ENCODE measurements around the gene CAPN12.

CAPN12 gene

DNA sequence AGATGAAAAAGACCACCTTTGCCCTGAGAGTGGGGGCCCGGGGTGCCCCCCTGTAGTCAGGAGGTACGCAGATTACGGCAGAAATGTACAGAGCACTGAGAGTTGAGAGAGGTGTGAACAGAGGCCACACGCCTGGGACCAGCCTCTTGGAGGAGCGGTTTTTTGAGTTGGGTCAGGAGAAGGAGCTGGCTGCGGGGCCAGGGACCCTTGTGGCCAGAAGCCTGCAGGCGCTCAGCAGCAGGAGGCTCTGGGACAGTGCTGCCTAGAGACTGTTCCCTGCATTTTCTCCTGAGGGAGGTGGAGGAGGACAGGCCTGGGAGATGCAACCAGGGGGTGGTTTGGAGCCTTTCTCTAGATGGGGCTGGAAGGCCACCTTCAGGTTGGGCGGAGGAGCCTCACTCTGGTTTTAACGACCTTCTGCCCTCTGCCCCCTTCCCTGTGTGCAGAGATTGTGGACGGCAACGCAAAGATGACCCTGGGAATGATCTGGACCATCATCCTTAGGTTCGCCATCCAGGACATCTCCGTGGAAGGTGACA lies 39.7 kb downstream of the CAPN12 start:
- Mint-ChIP-seq H3K27ac (peak overlapping the region; percentile 22), H3K4me3 (no peak overlapping the region), H3K36me3 (peaks cover 45% of the 10 kb centered on the region), H3K9me3 (no peaks in the 10 kb centered on the region), H3K27me3 (no peaks in the 10 kb centered on the region), H3K4me1 (peaks cover 9% of the 10 kb centered on the region)
- ATAC-seq, result no peak

DNA sequence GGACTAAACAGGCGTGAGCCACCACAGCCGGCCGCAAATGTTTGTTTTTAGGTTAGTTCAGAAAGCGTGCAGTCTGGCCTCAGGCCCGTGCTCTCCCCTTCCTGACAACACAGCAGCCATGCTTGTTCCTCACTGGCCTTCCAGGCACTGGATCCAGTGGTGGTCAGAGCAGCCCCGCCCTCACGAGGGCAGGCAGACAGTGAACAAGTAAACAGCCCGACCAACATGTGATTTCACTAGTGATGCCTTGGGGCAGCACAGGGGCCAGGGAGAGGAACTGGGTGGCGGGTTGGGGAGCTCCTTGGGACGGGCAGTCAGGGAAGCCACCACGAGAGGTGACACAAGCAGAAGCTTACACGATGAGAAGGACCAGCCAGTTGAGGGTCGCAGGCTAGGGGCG lies 40.8 kb downstream of the CAPN12 start:
- H3K9me3 Mint-ChIP-seq, result no peaks in the 10 kb centered on the region
- H3K27me3 Mint-ChIP-seq, result no peaks in the 10 kb centered on the region
- no peak for ATAC-seq
- H3K27ac Mint-ChIP-seq, result peak overlapping the region; percentile 22
- no peak overlapping the region for H3K4me3 Mint-ChIP-seq
- peaks cover 19% of the 10 kb centered on the region for H3K4me1 Mint-ChIP-seq
- peaks cover 43% of the 10 kb centered on the region for H3K36me3 Mint-ChIP-seq

DNA sequence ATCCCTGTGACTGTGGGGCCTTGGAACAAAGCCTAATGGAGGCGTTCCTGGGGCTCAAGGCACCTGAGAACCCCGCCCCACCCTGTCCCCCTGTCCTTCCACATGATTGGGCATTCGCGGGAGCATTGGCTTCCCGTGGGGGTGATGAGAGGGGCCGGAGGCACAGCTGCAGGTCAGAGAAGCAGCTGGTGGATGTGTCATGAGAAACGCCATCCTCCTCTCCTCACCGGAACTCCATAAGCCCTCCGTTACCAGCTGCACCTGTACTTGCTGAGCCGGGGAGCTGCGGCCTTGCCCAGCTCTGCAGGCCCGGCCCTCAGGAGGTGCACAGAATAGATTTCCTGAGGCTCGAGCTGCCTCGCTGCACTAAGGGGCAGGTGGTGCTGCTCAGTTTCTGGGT lies 42.0 kb downstream of the CAPN12 start:
- no peaks in the 10 kb centered on the region for H3K9me3 Mint-ChIP-seq
- no peak overlapping the region for H3K27ac Mint-ChIP-seq
- H3K27me3 Mint-ChIP-seq, result no peaks in the 10 kb centered on the region
- H3K4me1 Mint-ChIP-seq, result peaks cover 30% of the 10 kb centered on the region
- no peak overlapping the region for H3K4me3 Mint-ChIP-seq
- peaks cover 35% of the 10 kb centered on the region for H3K36me3 Mint-ChIP-seq
- ATAC-seq, result no peak

DNA sequence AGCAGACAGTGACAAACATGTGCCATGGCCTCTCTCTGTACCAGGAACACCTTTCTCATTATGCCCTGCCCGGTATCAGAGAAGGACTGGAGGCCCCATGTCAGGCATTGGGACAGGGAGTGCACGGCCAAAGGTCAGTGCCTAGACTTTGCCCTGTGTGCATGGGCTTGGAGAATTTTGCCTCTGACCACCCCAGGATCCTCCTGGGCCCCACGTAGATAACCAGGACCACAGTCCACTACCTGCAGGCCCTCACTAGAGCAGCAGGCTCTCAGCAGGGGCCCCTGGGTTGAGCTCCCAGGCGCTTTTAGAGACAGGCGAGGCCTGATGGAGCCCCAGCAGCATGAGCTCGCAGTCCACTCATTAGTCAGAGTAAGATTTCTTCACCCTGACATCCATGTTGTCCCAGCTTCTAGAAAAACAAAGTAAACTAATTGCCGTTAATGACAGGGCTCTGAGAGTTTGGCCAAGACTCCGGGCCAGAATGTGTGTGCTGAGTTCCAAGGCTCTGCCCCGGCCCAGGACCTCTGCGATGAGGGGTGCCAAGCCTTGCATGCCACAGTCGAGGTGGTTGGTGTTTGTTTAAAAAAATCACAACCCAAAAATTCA lies 42.7 kb downstream of the CAPN12 start:
- H3K27ac Mint-ChIP-seq, result no peak overlapping the region
- H3K9me3 Mint-ChIP-seq, result no peaks in the 10 kb centered on the region
- H3K36me3 Mint-ChIP-seq, result peaks cover 28% of the 10 kb centered on the region
- H3K4me3 Mint-ChIP-seq, result no peak overlapping the region
- no peaks in the 10 kb centered on the region for H3K27me3 Mint-ChIP-seq
- ATAC-seq, result no peak
- H3K4me1 Mint-ChIP-seq, result peaks cover 36% of the 10 kb centered on the region

DNA sequence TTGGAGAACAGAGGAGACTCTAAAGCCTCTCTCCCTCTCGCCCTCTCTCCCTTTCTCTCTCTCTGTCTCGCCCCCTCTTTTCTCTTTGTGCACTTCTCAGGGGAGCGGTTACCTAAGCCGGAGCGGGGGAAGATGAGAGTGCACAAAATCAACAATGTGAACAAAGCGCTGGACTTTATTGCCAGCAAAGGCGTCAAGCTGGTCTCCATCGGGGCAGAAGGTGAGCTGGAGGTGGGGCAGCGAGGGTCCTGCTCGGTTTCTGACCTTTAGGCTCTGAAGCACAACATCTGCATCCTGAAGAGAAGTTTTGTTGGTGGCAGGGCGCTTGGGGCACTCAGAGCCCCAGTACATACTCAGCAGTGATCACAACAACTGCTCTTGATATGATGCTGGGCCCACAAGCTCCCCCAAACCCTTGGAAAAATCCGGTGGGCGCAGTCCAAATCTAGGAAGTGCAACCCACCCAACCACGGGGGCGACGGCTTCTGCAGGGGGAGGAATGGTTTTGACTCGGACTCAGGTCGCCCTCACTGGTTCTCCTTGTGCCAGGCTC lies 43.3 kb downstream of the CAPN12 start:
- no peak for ATAC-seq
- H3K9me3 Mint-ChIP-seq, result no peaks in the 10 kb centered on the region
- no peak overlapping the region for H3K4me3 Mint-ChIP-seq
- no peak overlapping the region for H3K27ac Mint-ChIP-seq
- peaks cover 42% of the 10 kb centered on the region for H3K4me1 Mint-ChIP-seq
- H3K36me3 Mint-ChIP-seq, result peaks cover 23% of the 10 kb centered on the region
- no peaks in the 10 kb centered on the region for H3K27me3 Mint-ChIP-seq

DNA sequence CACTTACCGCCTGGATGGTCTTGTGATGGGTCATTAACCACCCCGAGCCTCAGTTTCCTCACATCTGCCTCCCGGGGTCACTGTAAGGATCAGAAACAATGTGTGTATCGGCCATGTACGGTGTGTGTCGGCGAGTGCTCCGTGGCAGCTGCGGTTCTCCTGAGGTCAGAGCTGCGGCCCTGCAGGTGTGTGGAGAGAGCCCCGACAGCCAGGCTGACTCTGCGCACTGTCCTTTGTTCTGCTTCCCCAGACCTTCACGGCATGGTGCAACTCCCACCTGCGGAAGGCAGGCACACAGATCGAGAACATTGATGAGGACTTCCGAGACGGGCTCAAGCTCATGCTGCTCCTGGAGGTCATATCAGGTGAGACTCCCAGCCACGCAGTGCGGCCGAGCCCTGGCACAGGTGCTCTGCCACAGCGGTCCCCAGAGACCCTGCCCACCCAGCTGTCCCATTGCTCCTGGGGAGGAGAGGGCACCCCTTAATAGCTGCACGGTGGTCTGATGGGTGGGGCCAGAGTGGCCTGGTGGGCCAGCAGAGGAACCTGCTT lies 43.8 kb downstream of the CAPN12 start:
- Mint-ChIP-seq H3K9me3 (no peaks in the 10 kb centered on the region), H3K27ac (peak overlapping the region; percentile 44), H3K36me3 (peaks cover 19% of the 10 kb centered on the region), H3K27me3 (no peaks in the 10 kb centered on the region), H3K4me3 (no peak overlapping the region), H3K4me1 (peaks cover 47% of the 10 kb centered on the region)
- no peak for ATAC-seq

DNA sequence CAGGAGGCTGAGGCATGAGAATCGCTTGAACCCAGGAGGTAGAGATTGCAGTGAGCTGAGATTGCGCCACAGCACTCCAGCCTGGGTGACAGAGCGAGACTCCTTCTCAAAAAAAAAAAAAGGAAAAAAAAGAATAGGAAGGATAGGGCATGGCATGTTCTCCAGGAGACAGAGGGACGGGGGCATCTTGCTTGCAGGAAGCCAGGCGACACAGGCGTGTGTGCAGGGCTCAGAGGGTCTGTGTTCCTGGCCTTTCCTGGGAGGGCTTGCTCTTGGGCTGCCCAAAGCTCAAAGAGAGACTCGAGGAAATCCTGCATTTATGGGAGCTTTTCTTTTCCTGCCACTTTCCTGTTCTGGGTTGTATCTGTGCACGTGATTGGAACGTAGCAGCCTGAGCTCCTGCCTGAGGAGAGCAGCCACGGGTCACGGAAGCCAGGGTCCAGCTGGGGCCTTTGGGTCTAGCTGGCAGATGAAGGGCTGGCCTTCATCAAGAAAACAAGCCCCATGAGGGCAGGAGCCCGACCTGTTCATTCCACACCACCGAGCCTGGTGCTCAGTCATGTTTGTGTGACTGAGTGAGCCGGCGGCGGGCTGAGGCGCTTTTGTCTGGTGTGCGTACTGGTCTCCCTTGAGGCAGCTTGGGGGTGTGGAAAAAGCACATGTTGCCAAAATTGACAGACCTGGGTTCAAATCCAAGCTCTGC lies 44.5 kb downstream of the CAPN12 start:
- Mint-ChIP-seq H3K4me1 (peaks cover 54% of the 10 kb centered on the region), H3K27me3 (no peaks in the 10 kb centered on the region), H3K9me3 (no peaks in the 10 kb centered on the region), H3K36me3 (peaks cover 19% of the 10 kb centered on the region), H3K27ac (peak overlapping the region; percentile 44), H3K4me3 (no peak overlapping the region)
- ATAC-seq, result no peak

DNA sequence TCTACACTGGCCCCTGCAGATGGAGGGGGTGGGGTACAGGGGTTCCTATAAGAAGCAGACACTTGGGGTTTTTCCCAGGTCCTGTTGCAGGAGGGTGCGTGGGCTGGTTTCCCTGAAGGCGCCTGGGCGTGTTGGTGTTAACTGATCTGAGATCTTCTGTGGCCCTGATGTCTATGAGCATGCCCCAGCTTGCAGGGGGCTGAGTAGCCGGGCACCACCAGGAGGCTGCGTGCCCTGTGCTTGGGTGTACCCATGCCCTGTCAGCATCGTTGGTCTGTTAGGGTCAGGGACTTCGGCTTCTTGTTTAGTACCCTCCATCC lies 45.3 kb downstream of the CAPN12 start:
- H3K27ac Mint-ChIP-seq, result peak overlapping the region; percentile 44
- H3K27me3 Mint-ChIP-seq, result no peaks in the 10 kb centered on the region
- peaks cover 61% of the 10 kb centered on the region for H3K4me1 Mint-ChIP-seq
- H3K4me3 Mint-ChIP-seq, result no peak overlapping the region
- ATAC-seq, result peak; percentile 39
- H3K36me3 Mint-ChIP-seq, result peaks cover 14% of the 10 kb centered on the region
- no peaks in the 10 kb centered on the region for H3K9me3 Mint-ChIP-seq

DNA sequence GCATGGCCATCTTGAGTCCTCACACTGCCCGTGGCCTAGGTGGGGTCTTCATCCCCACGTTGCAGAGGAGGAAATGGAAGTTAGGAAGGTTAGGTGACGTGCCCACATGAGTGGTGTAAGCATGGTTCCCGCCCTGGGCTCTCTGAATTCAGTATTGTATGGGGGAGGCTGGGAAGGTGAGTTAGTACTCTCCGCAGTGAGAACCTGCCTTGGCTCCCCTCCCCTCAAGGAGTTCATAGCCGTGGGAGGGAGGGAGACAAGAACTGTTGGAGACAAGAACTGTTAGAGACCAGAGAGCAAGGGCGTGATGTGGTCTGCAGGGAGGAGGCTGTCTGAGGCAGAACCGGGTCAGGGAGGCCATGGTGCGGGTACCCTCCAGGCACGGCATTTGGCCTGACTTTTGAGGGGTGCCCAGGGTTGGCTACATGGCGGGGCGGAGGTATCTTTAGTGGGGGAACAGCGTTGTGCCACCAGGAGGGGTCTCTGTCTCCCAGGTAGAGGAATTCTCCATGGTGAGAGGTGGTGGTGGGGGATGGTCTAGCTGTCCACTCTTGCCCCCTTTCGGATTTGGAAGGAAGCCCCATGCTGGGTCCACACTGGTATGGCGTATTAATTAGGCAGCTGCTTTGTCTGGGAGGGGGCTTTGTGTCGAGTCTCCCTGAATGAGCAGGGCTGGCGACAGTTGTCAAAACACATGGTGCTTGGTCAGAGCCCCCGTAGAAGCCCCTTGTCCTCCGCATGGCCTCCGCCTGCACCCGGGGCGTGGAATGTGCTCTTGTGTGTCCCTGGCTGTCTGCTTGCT lies 45.8 kb downstream of the CAPN12 start:
- Mint-ChIP-seq H3K36me3 (peaks cover 9% of the 10 kb centered on the region), H3K4me3 (no peak overlapping the region), H3K27ac (peak overlapping the region; percentile 44), H3K27me3 (no peaks in the 10 kb centered on the region), H3K9me3 (no peaks in the 10 kb centered on the region), H3K4me1 (peaks cover 62% of the 10 kb centered on the region)
- no peak for ATAC-seq

DNA sequence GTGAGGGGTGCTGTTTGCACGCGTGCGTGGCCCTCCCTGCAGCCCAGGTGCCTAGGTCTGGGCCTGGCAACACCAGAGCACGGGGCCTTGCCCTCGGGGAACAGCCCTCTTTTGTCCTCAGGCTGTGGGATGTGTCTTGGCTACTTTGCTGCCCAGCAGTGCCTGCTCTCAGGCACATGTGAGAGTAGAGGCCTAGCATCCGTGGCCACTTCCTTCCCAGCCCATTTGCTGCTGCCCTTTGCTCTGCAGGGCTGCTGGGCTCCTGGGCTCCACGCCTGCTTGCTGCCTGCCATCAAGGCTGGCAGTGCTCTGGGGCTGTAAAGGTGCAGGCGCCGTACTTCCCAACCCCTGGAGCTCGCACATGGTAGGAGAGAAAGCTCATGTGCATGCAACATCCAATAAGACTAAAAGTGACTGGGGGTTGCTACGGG lies 46.6 kb downstream of the CAPN12 start:
- Mint-ChIP-seq H3K4me1 (peaks cover 69% of the 10 kb centered on the region), H3K4me3 (no peak overlapping the region), H3K36me3 (peaks cover 7% of the 10 kb centered on the region), H3K27ac (peak overlapping the region; percentile 44), H3K9me3 (no peaks in the 10 kb centered on the region), H3K27me3 (no peaks in the 10 kb centered on the region)
- no peak for ATAC-seq

DNA sequence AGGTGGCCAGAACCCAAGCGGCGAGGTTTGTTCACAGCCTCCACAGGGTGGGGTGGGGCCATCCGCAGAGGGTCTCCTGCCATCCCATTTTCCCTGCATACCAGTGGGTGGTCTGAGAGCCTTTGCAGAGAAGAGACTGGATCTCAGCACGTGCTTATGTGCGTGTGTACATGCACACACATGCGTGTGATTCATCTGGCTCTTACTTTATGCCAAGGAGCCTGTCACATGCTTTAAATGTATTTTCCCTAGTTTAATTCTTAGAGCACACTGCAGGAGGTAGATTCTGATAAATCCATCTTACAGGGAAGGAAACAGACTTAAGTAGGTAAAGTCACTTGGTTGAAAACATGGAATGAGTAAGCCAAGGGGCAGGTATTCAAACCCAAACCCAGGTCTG lies 47.1 kb downstream of the CAPN12 start:
- Mint-ChIP-seq H3K4me1 (peaks cover 74% of the 10 kb centered on the region), H3K36me3 (peaks cover 7% of the 10 kb centered on the region), H3K27me3 (no peaks in the 10 kb centered on the region), H3K9me3 (no peaks in the 10 kb centered on the region), H3K4me3 (no peak overlapping the region), H3K27ac (no peak overlapping the region)
- ATAC-seq, result no peak

DNA sequence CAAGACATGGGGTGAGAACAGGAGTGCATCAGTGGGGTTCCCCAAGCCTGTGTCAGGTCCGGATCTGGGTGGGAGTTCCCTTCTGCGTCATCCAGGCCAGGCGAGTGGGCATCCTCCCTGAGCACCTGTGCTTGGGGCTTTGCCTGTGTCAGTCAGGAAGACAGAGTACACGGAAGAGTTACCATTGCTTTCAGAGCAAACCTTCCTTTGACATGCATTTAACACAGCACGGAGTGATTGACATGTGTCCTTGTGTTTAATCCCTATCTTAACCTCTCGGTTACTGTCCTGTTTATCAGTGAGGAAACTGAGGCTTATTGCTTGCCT lies 47.6 kb downstream of the CAPN12 start:
- ATAC-seq, result no peak
- no peak overlapping the region for H3K4me3 Mint-ChIP-seq
- H3K36me3 Mint-ChIP-seq, result peaks cover 7% of the 10 kb centered on the region
- peaks cover 79% of the 10 kb centered on the region for H3K4me1 Mint-ChIP-seq
- H3K27me3 Mint-ChIP-seq, result no peaks in the 10 kb centered on the region
- H3K9me3 Mint-ChIP-seq, result no peaks in the 10 kb centered on the region
- H3K27ac Mint-ChIP-seq, result no peak overlapping the region

DNA sequence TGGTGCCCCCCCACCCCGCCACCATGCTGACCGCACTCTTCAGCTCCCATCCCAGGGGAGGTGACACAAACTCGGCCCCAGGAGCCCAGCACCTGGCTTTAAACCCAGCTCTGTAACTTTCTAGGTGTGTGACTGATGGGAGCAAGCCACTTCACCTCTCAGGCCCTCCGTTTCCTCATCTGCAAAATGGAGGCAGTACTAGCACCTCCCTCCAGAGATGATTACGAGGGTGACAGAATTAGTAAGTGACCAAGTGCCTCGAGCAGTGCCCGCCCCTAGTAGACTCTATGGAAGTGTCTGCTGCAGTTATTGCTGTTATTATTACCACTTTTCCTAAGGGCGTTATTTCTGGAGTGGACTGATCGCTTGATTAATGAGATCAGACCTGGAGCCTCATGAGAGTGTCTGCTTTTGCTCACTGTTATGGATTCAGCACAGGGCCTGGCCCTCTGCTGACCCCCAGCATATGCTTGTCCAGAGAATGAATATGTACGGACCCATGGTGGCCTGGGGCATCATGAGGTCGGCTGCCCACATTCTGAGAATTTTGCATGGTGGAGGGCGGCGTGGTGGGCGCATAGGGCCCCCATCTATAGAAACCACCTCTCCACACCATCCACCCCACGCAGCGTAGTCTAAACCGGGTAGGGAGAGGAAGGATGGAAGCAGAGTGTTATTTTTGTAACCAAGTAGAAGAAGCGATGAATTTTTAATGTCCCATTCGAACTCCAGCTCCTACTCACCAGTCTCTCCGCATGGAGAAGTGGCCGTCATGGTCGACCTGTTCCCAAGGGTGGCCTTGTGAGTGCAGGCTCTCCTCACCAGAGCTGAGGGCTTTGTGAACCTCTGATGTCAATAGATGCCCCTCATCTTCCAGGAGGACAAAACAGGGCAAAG lies 48.2 kb downstream of the CAPN12 start:
- no peak for ATAC-seq
- Mint-ChIP-seq H3K36me3 (peaks cover 6% of the 10 kb centered on the region), H3K9me3 (no peaks in the 10 kb centered on the region), H3K27me3 (no peaks in the 10 kb centered on the region), H3K4me3 (peak overlapping the region; percentile 55), H3K27ac (peak overlapping the region; percentile 83), H3K4me1 (peaks cover 80% of the 10 kb centered on the region)

DNA sequence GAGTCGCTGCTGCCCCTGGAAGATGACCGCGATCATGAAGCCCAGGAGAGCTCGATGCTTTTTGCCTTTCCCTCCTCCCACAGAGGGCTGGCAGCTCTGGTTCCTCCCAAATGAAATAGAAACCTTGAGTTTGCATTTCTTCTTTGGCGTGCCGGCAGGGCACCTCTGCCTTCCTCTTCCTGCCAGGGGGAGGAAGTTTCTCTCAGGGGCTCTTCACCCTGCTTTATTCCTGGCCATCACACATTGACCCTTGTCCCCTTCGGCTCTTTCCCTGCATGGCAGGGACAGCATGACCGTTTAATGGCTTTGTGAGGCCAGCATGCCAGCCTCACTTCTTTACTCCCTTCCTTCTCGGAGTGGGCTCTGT lies 49.0 kb downstream of the CAPN12 start:
- Mint-ChIP-seq H3K9me3 (no peaks in the 10 kb centered on the region), H3K36me3 (peaks cover under 1% of the 10 kb centered on the region), H3K27me3 (no peaks in the 10 kb centered on the region), H3K4me3 (peak overlapping the region; percentile 71), H3K27ac (peak overlapping the region; percentile 83), H3K4me1 (peaks cover 81% of the 10 kb centered on the region)
- ATAC-seq, result peak; percentile 24

Data from stimulated activated memory B cell treated with anti-CD40 and anti-IgM and Interleukin-4, amounts not matched to agents 10 μg/mL and 1 μg/mL and 100 μg/mL, for 72 hours (primary cell).